ENCODE results near the gene ETS2.

DNA sequence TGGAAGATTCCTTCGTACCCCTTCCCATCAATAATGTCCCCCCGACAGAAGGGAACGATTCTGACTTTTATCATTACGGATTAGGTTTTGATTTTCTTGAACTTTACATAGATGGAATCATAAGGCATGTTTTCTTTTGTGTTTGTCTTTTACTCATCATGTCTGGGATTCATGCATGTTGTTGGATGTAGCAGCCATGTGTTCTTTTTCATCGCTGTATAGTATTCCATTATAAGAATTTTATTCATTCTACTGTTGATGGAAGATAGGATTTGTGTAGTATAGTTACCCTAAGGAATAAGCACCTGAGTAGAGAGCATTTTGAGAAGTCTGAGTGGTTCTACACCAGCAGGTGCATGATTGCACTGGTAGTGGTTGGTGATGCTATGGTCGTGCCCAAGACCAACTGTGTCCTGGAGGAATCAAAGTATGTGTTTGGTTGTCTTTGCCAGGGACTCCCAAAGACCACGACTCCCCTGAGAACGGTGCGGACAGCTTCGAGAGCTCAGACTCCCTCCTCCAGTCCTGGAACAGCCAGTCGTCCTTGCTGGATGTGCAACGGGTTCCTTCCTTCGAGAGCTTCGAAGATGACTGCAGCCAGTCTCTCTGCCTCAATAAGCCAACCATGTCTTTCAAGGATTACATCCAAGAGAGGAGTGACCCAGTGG lies 13.5 kb downstream of the ETS2 start:
- TF ChIP-seq EZH2 (IDR thresholded peaks at IDR 0.05; ENCODE audit: borderline replicate concordance, control insufficient read depth, low read depth, low read length) (no peak), POLR2A (IDR thresholded peaks at IDR 0.05; ENCODE audit: low read depth, low read length) (no peak), TCF12 (IDR thresholded peaks at IDR 0.05; ENCODE audit: low read depth, low read length) (no peak)
- TF ChIP-seq, protein P1, sequence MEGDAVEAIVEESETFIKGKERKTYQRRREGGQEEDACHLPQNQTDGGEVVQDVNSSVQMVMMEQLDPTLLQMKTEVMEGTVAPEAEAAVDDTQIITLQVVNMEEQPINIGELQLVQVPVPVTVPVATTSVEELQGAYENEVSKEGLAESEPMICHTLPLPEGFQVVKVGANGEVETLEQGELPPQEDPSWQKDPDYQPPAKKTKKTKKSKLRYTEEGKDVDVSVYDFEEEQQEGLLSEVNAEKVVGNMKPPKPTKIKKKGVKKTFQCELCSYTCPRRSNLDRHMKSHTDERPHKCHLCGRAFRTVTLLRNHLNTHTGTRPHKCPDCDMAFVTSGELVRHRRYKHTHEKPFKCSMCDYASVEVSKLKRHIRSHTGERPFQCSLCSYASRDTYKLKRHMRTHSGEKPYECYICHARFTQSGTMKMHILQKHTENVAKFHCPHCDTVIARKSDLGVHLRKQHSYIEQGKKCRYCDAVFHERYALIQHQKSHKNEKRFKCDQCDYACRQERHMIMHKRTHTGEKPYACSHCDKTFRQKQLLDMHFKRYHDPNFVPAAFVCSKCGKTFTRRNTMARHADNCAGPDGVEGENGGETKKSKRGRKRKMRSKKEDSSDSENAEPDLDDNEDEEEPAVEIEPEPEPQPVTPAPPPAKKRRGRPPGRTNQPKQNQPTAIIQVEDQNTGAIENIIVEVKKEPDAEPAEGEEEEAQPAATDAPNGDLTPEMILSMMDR (IDR thresholded peaks at IDR 0.05 in 2 of 3, conservative IDR thresholded peaks at IDR 0.05 in 1 of 3; ENCODE audit: control insufficient read depth in 2 of 3, extremely low read depth in 1 of 3, insufficient read depth in 1 of 3, low read depth in 3 of 3, low read length in 3 of 3), result no peak
